Putamen (tissue), 1 donor: ENCODE data around the gene KANTR.
"Not testable (repeated sequence)": the region's sequence is repeated elsewhere in the genome, so short reads cannot be mapped to it uniquely, and the experiment has no call there.

Source experiments
- DNase-seq: peaks from one replicate; pipeline ENCODE4 v3.0.0-alpha.2; 2016; ENCODE audit warnings: low spot score

KANTR gene

DNA sequence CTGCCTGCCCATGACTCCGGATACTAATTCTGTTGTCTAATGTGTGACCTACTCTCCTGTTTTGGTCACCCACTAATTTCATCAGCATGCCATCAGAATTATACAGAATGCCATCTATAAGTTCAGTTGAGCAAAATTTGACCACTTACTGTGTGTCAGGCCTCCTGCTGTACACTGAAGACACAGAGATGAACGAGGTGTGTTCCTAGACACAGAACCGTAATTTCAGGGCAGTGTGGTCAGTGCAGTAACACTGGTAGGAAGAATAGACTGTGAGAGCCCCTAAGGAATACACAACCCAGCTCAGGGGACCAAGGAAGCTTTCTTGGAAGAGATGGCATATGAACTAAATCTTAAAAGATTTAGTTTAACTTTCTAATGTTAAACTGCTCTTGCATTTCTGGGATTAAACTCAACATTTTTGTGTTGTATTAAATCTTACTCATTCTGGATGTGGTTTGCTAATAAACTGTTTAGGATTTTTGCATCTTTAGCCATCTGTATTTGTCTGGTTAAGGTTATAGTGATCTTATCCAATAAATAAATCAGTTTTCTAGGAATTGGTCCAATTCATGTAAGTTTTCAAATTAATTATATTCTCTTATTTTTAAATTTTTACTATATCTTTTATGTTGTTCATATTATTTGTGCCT is 34.3 kb downstream of the KANTR start:
- DNase-seq = no peak

DNA sequence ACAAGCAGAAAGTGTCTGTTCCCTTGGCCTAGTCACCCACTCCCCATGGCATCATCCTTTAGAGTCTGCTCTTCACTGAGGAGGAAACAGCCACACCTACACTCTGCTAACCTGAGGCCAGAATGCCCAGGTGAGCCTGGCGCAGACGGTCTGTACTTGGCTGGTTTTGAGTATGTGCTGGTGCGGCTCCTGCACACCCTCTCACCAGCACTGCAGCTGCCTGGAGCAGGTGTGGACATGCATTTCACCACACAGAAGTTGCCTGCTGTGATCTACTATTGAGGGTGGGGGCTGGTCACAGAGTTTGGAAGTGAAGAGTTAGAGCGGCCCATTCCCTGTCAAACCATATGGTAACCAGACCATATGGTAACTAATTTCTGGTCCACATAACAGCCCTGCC is 39.5 kb downstream of the KANTR start:
- no peak for DNase-seq

DNA sequence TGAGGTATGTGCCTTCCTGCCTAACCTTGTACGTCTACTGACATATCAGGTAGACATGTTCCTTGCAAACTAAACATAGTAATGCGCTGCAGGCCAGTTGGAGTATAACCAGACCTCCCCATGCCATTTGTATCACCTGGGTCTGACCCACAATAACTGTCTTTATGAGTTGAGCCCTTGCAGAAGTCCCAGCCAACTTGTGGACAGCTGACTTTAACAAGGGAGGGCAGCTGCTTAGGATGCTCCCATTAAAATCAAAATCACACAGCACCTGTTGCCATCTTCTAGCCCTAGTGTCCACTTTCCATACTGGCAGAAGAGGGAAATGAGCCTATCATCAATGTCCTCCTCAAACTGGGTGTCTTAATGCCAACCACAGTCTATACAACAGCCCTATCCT is 41.6 kb downstream of the KANTR start:
- DNase-seq = no peak

DNA sequence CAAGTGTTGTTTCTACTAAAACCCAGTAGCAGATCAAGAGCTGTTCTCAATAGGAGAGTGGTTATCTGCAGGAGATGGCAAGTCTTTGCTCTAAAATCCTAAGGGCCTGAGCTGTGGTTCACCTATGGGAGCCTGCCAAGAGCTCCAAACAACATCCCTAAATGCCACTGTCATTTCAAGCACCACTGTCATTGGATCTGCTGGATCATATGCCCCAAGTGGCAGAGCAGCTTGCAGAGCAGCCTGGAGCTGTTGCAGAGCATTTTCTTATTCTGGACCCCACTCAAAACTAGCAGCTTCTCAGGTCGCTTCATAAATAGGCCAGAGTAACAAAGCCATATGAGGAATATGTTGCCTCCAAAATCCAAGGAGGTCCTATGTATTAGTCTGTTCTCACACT is 59.6 kb downstream of the KANTR start:
- no peak for DNase-seq

DNA sequence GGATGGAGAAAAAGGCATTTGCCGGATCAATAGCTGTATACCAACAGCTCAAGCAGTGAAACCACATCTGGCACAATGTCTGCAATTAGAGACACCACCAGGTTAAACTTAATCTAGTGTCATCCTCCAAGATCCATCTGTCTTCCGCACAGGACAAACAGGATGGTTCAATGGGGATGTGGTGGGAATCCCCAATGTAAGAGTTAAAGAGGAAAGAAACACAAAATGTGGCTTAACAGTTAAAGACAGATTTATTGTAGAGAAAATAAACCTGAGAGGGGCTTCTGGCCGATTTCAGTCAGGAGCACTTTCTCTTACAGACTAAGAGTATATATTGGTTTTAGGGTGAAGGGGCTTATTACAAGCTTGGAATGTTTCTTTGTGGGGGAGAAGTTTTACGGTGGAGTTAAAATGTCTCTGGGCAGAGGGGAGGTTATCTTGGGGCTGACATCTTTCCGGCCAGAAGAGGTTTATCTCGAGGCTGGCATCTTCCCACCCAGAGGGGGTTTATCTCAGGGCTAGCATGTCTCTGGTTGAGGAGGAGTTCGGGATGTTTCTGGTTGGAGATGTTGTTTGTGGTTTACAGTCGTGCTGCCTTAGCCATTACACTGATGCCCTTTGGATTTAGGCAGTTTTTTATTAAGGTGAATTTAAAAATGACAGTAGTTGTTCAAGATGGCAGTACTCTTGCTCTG is 61.7 kb downstream of the KANTR start:
- no peak for DNase-seq

DNA sequence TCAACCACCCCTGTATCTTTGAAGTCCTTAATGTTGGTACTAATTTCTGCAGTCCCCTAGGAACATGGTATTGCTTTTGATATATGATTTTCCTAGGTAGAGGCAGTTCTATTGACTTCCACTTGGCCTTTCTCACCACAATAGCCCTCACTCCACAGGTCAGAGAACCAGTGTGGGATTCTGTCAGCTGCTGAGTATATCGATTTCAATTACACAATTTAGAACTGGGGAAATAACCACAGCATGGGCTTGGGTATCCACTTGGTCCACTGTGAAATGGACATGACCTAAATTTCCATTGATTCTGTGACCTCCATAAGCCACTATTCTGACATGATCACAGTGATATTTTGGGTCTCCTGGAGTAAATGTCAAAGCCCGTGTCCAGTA is 62.3 kb downstream of the KANTR start:
- no peak for DNase-seq

DNA sequence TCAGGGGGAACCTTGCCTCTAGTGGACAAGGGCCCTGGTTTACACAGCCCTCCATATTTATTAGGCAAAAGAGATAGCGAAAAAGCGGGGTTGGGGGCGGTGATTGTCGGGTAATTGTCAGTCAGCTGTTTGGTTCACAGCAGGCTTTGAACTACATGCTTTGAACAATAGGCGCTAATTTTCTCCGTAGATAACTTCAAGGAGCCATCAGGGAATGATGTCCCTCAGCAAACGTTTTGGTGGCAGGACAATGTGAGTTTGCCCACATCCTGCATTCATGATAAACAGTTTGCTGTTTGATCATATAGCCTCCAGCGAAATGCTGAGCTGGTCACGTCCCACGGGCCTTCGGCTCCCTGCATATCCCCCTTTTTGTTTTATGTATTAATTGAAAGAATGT is 65.2 kb downstream of the KANTR start:
- no peak for DNase-seq

DNA sequence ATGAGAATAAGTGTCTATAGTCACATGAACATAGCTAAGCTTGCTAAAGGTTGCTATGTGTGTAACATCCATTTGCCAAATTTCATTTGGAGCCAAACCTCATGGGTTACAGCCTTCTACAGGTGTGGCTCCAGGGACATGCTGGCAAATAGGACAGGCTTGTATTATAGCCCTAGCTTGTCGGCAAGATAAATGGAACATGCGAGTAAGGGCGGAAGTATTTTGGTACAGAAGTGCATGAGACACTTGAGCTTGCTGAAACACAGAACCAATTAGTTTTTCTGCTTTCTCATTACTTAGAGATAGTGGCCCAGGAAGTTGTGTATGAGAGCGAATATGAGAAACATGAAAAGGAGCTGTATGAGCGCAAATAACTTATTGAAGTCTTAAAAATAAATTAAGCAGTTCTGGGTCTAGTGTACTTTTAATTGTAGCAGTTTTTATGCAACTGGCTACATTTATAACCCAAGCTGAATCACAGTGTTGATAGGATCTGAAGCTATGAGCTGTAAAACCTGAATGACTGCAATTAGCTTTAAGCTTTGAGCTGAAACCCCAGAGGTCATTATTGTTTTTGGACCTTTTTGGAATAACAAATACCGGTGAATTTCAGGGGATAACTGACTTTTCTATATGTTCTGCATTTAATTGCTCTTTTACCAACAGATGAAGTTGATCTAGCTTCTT is 66.5 kb downstream of the KANTR start:
- no peak for DNase-seq

DNA sequence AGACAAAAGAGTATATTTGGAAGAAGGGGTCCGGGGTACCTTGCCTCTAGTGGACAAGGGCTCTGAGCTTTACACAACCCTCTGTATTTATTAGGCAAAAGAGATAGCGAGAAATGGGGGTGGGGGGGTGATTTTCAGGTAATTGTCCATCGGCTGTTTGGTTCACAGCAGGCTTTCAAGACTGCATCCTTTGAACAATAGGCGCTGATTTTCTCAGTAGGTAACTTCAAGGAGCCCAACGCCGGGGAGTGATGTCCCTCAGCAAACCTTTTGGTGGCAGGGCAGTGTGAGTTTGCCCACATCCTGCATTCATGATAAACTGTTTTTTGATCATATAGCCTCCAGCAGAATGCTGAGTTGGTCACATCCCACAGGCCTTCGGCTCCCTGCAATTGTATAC is 69.5 kb downstream of the KANTR start:
- no peak for DNase-seq

DNA sequence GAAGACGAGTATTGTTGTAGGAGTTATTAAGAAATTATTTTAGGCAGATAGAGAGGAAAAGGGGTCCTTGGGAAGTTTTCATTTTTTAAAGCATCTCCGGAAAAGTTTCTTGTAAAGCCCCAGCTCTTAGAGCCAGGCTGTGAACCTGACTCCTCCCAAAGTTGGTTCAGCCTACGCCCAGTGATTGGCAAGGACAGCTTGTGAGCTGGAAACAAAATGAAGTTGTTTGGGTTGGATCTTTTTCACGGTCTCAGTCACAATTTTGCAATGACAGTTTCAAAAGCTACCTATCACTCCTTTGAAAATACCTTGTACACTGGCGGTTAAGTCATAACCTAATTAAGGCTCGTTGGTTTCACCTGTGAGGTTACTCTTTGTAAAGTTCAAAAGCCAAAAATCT is 70.6 kb downstream of the KANTR start:
- DNase-seq = not testable (repeated sequence)

DNA sequence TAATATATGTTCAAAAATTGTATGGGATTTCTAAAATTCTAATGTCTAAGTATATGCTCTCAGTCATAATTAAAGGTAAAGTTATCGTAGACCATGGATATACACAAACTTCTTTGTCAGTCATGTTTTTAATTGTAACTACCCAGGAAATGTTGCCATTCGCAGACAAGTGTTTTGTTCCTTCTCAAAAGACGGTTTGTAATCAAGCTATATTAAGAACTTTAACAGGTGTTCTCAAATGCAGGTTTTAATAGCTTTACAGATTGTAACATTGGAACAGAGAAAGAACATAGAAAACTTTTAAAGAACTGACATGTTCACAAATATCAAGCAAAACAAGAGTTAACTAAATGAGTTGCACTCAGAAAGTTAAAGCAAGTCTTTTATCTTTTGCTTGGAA is 72.2 kb downstream of the KANTR start:
- DNase-seq = no peak

DNA sequence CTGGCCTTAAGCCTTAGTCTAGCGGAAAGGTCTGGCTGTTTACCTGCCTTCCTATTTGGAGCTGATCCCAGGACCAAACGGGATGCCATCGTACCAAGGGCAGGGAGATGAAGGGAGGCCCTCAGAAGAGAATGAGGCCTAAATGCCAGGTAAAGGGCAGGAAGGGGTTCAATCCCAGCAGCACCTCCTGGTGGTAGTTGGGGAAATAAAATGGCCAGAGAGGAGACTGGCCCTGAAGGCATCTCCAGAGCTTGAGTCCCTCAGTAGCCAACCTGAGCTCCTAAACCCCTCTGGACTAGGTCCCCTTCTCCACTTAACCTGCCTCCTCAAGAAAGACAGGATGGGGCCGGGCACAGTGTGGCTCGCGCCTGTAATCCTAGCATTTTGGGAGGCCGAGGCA is 77.4 kb downstream of the KANTR start:
- no peak for DNase-seq
